Neutrophil (primary cell): ENCODE data around the gene OGDHL.

ENCODE experiments used
- H3K27ac ChIP-seq: fragments of 200-600 bp; sonication (generic); 2 replicates; pipeline ENCODE4 v1.5.1; 2016; ENCODE audit warnings: mild to moderate bottlenecking, moderate library complexity
- H3K27me3 ChIP-seq: fragments of 200-600 bp; sonication (generic); 2 replicates; pipeline ENCODE4 v1.6.0; 2016; ENCODE audit warnings: mild to moderate bottlenecking
- H3K36me3 ChIP-seq: fragments of 200-600 bp; sonication (generic); 2 replicates; pipeline ENCODE4 v1.5.1; 2017
- H3K4me1 ChIP-seq, 2 experiments: fragments of 200-600 bp in 1 of 2; sonication (generic) in 1 of 2; 1 replicate in 1 of 2; 2 replicates in 1 of 2; pipeline versions ENCODE4 v1.5.1 to v1.6.1; 2013 to 2016; ENCODE audit warnings: low read depth in 1 of 2, low read length in 1 of 2, mild to moderate bottlenecking in 1 of 2, moderate library complexity in 1 of 2; ENCODE audit not compliant: control insufficient read depth in 1 of 2, insufficient read depth in 1 of 2
- H3K4me3 ChIP-seq, 2 experiments: fragments of 200-600 bp in 1 of 2; sonication (generic) in 1 of 2; 1 replicate in 1 of 2; 2 replicates in 1 of 2; pipeline ENCODE4 v1.5.1; 2013 to 2016; ENCODE audit warnings: low read depth in 1 of 2, low read length in 1 of 2, mild to moderate bottlenecking in 1 of 2, moderate library complexity in 1 of 2
- H3K9me3 ChIP-seq: fragments of 200-600 bp; sonication (generic); 2 replicates; pipeline ENCODE4 v1.5.1; 2016
- CTCF ChIP-seq: fragments of 200-600 bp; sonication (generic); IDR thresholded peaks from 2 replicates; pipeline ENCODE4 v1.5.1; 2016; ENCODE audit warnings: antibody characterized with exemption

OGDHL gene

DNA sequence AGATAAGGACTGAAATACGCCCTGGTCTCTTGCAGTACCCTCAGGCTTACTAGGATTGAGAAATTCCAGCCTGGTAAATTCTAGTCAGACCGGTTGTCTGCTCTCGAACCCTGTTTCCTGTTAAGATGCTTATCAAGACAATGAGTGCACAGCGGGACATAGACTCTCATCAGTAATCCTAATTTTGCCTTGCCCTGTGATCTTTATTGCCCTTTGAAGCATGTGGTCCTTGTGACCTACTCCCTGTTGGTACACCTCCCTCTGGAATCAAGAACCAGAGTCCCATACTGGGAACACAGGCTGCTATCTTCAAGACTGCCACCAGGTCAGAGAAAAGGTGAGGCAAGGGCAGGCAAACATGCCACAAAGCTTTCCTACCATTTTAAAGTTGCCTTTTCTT, 75.5 kb downstream of the OGDHL start:
- H3K36me3 ChIP-seq, result no peaks in the 10 kb centered on the region
- no peaks in the 10 kb centered on the region for H3K4me1 ChIP-seq
- H3K9me3 ChIP-seq, result no peaks in the 10 kb centered on the region
- H3K4me3 ChIP-seq, result no peak overlapping the region
- H3K27me3 ChIP-seq, result peaks cover 71% of the 10 kb centered on the region
- H3K27ac ChIP-seq, result no peak overlapping the region
- no peak for TF ChIP-seq CTCF
